KOPT-K1 (cell line): ENCODE results near the gene GTPBP4.

ENCODE experiments used
- H3K27ac ChIP-seq: fragments of 200-600 bp; sonication (generic); 2 replicates; pipeline ENCODE4 v1.5.1; 2016; ENCODE audit warnings: antibody characterized with exemption, mild to moderate bottlenecking, low read depth, low read length; ENCODE audit not compliant: poor library complexity, severe bottlenecking
- H3K36me3 ChIP-seq: fragments of 200-600 bp; sonication (generic); 2 replicates; pipeline ENCODE4 v1.5.1; 2017; ENCODE audit warnings: antibody characterized with exemption, mild to moderate bottlenecking, low read length, moderate library complexity; ENCODE audit not compliant: insufficient read depth
- H3K9me3 ChIP-seq: fragments of 200-600 bp; sonication (generic); 2 replicates; pipeline ENCODE4 v1.5.1; 2017; ENCODE audit warnings: antibody characterized with exemption, low read length, mild to moderate bottlenecking; ENCODE audit not compliant: insufficient read depth, poor library complexity, severe bottlenecking

Gene GTPBP4

DNA sequence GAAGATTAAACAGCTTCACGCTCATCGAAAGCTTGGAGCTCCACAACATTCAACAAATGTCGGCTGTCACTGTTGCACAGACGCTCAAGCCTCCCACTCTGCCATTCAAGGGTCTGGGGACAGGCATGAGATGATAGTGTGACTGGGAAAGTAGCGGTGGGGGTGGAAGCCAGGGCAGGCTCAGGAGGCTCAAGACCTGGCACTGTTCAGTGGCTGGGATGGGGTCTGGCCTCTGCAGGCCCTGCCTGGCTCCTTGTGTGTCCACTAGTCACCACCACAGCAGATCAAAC is 13.5 kb upstream of the GTPBP4 start:
- Histone ChIP-seq H3K9me3 (peaks cover 15% of the 10 kb centered on the region), H3K27ac (no peak overlapping the region), H3K36me3 (no peaks in the 10 kb centered on the region)

DNA sequence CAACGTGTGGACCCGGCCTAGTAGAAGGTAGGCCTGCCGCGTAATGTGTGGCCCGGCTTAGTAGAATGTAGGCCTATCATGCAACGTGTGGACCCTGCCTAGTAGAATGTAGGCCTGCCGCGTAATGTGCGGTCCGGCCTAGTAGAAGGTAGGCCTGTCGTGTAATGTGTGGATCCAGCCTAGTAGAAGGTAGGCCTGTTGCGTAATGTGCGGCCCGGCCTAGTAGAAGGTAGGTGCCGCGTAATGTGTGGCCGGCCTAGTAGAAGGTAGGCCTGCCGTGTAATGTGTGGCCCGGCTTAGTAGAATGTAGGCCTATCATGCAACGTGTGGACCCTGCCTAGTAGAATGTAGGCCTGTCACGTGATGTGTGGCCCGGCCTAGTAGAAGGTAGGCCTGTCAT is 11.9 kb upstream of the GTPBP4 start:
- Histone ChIP-seq H3K9me3 (peaks cover 30% of the 10 kb centered on the region), H3K27ac (no peak overlapping the region)

DNA sequence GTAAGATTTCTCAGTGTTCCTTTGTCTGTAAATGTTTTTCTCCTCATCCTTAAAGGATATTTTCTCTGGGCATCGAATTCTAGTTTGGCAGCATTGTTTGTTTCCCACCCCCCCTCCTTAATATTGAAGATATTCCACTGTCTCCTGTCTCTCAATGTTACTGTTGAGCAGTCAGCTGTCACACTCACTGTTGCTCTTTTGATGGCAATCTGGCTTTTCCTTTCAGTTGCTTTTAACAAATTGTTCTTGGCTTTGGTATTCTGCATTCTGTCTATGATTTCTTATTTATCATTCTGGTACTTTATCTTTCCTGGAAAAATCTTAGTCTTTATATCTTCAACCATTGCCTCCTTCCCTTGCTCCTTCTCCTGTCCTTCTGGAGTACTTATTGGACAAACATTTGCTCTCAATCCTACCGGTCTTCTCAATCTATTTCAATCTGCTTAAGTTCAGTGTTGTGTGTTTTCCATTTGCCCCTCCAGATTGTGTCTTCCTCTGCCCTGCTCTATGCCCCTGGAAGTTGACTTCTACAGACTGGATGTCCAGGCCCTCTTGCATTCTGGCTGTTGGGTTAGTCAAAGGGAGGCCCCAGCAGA is 9.3 kb upstream of the GTPBP4 start:
- no peak overlapping the region for H3K27ac ChIP-seq
- no peaks in the 10 kb centered on the region for H3K36me3 ChIP-seq
- peaks cover 33% of the 10 kb centered on the region for H3K9me3 ChIP-seq

More for the DNA sequence above, 11.9 kb upstream of the GTPBP4 start:
- no peaks in the 10 kb centered on the region for H3K36me3 ChIP-seq

DNA sequence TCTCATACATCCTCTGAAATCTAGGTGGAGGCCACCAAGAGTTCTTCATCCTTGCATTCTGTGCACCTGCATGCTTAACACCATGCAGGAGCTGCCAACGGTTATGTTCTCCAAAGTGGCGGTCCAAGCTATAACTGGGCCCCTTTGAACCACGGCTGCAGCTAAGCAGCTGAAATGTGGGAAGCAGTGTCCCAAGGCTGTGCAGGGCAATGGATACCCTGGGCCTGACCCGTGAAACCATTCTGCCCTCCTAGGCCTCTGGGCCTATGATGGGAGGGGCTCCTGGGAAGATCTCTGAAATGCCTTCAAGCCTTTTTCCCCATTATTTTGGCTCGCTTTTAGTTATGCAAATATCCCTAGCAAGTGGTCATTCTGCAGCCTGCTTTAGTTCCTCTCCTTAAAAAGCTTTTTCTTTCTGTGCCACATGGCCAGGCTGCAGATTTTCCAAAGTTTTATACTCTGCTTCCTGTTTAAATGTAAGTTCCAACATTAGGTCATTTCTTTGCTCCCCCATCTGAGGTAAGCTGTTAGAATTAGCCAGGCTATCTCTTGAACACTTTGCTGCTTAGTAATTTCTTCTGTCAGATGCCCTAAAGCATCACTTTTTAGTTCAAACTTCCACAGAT is 7.7 kb upstream of the GTPBP4 start:
- Histone ChIP-seq H3K9me3 (peaks cover 33% of the 10 kb centered on the region), H3K27ac (no peak overlapping the region), H3K36me3 (no peaks in the 10 kb centered on the region)

DNA sequence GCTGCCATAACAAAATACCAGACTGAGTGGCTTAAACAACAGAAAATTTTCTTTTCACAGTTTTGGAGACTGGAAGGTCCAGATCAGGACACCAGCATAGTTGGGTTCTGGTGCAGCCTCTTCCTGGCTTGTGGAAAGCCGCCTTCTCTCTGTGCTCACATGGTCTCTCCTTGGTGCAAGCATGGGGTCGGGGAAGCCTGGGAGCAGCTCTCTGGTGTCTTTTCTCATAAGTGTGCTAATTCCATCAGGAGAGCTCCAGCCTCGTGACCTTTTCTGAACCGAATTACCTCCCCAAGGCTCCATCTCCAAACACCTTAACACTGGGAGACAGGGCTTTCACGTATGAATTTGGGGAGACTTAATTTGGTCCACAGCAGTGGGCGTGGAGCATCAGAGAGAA is 4.8 kb upstream of the GTPBP4 start:
- no peaks in the 10 kb centered on the region for H3K36me3 ChIP-seq

DNA sequence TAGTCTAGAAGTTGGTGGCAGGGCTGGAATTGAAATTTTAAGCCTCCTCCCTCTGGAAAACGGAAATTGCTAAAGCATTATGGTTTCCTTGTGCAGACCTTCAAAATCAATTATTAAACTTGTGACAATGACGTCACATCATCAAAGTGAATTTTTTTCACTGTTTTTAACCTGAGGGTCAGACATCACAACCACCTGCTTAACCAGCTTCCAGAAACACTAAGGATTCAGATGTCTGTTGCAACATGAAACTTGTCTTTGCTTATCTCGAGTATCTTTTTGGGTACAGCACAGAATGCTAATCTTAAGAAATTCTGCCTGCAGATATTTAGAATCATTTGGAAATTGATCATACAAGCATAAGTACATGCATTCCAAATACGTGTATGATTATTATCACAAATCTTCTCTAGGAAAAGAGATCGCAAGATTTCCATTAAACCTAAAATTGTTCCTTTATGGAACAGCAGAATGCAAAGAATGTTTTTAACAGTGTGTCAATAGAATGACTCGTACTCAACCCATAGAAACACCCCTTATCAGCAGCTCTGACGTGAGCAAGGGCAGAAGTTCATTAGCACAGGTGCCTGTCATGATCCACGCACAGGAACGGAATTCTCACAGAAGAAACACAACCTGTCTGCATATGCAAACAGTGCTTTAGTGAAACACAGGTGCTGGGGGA is 4.1 kb upstream of the GTPBP4 start:
- Histone ChIP-seq H3K36me3 (no peaks in the 10 kb centered on the region), H3K27ac (no peak overlapping the region), H3K9me3 (peaks cover 25% of the 10 kb centered on the region)

More for the DNA sequence above, 4.8 kb upstream of the GTPBP4 start:
- Histone ChIP-seq H3K9me3 (peaks cover 32% of the 10 kb centered on the region), H3K27ac (no peak overlapping the region)

DNA sequence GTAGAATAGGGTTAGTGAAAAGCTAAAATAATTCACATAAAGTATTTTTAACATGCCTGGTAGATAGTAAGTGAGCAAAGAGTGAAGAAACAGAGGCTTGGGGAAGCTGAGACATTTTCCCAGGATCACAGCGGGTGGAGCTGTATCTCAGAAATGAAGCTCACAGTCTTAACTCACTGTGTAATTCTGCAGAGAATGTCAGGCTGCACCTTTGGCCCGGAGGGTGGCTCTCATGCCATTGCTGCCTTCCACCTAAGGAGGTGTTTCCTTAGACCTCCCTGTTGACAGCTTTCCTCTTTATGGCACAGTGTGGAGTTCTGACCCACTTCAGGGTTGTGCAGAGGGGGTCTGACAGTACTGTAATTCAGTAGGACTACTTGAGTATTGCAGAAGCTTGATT is 2.9 kb upstream of the GTPBP4 start:
- H3K9me3 ChIP-seq: peaks cover 12% of the 10 kb centered on the region
- H3K27ac ChIP-seq: no peak overlapping the region
- no peaks in the 10 kb centered on the region; the same call in 1 of the 2 replicates for H3K36me3 ChIP-seq

DNA sequence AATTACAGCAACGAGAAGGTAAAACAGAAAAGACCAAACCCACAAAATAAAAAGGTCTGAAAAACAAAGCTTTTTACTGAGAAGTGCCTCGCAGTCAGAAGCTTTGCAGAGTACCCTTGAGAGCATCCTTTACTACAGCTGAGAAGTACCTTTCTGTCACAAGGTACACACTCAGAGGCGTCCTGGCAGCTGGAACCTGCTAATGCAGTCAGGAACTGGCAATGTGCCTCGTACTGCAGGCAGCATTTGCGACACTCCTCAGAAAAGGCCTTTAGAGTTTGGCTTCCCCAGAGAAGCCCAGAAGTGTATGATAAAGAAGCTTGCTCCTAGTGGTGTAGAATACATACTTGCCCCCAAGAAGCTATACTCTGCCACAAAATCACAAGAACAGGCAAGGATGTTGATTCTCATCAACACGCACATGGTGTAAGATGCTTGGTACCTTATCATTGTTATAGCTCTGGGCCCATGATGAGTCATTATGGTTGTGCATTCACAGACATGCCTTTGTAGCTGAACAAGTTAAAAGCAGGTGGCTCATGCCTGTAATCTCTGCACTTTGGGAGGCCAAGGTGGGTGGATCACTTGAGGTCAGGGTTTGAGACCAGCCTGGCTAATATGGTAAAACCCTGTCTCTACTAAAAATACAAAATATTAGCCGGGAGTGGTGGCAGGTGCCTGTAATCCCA is 2.0 kb upstream of the GTPBP4 start:
- H3K9me3 ChIP-seq: peaks cover 3% of the 10 kb centered on the region
- H3K36me3 ChIP-seq: peaks cover 7% of the 10 kb centered on the region
- no peak overlapping the region for H3K27ac ChIP-seq

DNA sequence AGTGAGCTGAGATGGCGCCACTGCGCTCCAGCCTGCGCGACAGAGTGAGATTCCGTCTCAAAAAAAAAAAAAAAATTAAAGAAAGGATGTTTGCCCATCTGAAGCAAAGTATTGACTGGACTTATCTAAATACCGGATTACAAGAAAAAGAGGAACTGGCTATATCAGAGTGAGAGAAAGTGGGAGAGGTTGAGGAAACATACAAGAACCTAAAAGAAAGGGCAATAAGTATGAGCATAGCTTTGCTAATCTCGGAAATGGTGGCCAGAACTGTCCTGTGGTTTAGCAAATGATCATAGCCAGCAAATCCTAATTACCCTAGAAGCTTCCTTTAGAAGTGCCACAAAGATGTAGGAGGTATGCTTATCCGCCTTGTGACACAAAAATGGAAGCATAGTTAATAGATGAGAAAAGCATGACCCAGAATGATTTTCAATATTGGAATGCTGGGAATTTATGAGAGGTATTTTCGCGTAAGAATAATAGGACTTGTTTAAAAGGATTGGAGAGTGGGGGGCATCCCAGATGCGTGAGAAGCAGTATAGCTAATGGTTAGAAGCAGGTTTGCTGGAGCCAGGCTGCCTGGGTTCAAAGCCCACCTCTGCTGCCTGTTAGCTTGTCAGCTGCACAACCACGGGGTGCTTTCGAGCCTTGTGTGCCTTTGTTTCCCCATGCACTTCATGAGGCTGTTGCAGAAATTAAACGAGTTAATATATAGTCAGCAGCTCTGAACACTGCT is 1.2 kb upstream of the GTPBP4 start:
- Histone ChIP-seq H3K36me3 (peaks cover 9% of the 10 kb centered on the region), H3K27ac (peak overlapping the region; percentile 82), H3K9me3 (no peaks in the 10 kb centered on the region)

DNA sequence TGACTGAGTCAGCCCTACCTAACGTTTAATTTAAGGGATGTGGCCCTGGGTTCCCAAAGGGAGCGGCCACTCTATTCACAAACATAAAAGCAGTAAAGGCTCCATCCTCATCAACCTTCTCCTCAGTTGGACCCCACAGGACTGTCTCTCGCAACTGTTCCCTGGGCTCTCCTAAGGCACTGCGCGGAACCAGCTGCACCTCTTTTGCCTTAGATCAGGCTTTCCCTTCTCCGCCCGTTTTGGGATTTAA is 689 bp upstream of the GTPBP4 start:
- H3K36me3 ChIP-seq: peaks cover 14% of the 10 kb centered on the region
- H3K9me3 ChIP-seq: no peaks in the 10 kb centered on the region
- peak overlapping the region; percentile 82 for H3K27ac ChIP-seq

DNA sequence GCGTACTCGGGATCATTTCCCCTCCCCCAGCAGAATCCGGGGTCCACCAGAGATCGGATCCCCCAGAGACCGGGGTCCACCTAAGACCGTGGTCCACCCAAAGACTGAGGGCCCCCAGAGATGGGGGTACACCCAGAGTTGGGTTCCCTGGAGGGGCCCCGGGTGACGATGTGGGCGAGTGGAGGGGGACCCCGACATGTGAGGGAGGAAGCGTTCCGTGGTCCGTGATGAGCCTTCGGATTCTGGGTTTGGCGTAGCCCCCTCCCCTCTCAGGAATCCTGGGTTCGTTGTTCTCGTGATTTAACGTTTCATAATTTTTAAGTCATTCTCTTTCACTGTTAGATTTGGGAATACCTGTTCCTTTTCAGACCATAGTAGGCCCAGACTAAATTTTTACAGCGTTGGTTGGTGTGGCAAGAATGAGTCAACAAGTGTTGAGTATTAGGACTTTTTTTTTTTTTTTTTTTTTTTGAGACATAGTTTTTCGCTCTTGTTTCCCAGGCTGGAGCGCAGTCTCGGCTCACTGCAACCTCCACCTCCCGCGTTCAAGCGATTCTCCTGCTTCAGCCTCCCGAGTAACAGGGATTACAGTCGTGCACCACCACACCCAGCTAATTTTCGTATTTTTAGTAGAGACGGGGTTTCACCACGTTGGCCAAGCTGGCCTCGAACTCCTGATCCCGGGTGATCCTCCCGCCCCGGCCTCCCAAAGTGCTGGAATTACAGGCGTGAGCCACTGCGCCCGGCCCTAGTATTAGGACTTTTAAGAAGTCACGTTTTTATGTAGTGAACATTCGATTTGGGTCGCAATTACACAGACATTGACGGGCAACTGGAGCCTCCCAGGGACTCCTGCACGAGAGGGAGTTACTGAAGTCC is 672 bp downstream of the GTPBP4 start:
- Histone ChIP-seq H3K27ac (peak overlapping the region; percentile 82), H3K9me3 (no peaks in the 10 kb centered on the region), H3K36me3 (peaks cover 28% of the 10 kb centered on the region)

DNA sequence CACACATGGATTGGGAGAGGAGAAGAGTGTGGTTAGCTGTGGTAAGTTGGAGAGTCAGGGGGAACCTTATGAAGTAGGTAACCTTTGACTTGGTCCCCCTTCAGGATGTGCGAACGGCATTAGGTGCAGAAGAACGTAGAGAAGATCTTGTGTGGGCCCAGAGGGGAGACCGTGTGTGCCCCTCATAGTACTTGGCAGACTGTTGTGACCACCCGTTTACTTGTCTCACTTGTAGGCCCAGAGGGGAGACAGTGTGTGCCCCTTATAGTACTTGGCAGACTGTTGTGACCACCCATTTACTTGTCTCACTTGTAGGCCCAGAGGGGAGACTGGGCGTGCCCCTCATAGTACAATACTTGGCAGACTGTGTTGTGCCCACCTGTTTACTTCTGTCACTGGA is 2.6 kb downstream of the GTPBP4 start:
- H3K27ac ChIP-seq: no peak overlapping the region
- peaks cover 47% of the 10 kb centered on the region for H3K36me3 ChIP-seq
- no peaks in the 10 kb centered on the region for H3K9me3 ChIP-seq

DNA sequence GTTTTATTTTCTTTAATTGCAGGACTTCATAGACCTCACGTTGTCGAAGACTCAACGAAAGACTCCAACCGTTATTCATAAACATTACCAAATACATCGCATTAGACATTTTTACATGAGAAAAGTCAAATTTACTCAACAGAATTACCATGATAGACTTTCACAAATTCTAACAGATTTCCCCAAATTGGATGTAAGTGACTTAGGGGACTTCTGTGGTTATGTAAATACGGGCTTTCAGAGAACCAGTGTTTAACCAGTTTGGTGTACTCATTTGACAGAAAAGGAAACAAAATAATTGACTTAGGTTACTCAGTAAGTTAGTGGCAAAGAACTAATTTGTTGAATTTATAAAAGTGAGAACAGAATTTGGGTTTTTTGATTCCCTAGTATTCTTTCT is 4.2 kb downstream of the GTPBP4 start:
- Histone ChIP-seq H3K36me3 (peaks cover 63% of the 10 kb centered on the region), H3K9me3 (no peaks in the 10 kb centered on the region), H3K27ac (no peak overlapping the region)

DNA sequence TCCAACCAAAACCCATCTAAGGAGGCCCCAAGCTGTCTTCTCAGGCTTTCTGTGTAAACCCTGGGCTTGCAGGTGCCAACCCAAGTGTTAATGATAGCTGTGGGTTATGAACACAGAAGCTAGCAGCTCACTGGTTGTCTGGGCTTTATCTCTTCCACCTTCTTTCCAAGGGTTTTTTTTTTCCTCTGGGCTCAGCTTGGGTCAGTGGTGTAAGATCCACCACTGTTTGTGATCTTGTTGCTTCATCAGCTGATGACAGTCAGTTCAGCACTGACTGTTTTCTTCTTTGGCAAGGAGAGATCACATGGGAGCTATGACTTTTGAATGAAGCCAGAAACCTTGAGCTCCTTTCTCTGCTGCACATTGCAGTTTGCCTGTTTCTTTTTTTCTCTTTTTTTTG is 4.6 kb downstream of the GTPBP4 start:
- Histone ChIP-seq H3K36me3 (peaks cover 67% of the 10 kb centered on the region), H3K9me3 (no peaks in the 10 kb centered on the region), H3K27ac (no peak overlapping the region)
